SK-MEL-5 (cell line): ENCODE data around the gene SIRPA. TPM values are rescaled to one million over a fixed set of nuclear protein-coding genes. Genes with fewer than 3 reads are reported as not detected.

Experiments
- DNase-seq: peaks from one replicate; pipeline ENCODE4 v3.0.0-alpha.2; 2016; ENCODE audit warnings: low read depth, low spot score
- in situ Hi-C: cut with HindIII; loops from 2 replicates; pipeline ENCODE4 v1.10.0; 2016; ENCODE audit warnings: low sequenced_read_pairs, high pct_unique_total_duplicates, low pct_unique_long_range_greater_than_20kb
- total RNA-seq: library from RNA; depleted of rRNA; stranded (reverse); fragments of >200 nt; shearing (Covaris generic); gene quantifications from 2 replicates; pipeline ENCODE4 v1.2.3, GENCODE V29; 2014

SIRPA gene
- total RNA-seq, 1 experiment from 2014 or later, result 67.8 TPM

DNA sequence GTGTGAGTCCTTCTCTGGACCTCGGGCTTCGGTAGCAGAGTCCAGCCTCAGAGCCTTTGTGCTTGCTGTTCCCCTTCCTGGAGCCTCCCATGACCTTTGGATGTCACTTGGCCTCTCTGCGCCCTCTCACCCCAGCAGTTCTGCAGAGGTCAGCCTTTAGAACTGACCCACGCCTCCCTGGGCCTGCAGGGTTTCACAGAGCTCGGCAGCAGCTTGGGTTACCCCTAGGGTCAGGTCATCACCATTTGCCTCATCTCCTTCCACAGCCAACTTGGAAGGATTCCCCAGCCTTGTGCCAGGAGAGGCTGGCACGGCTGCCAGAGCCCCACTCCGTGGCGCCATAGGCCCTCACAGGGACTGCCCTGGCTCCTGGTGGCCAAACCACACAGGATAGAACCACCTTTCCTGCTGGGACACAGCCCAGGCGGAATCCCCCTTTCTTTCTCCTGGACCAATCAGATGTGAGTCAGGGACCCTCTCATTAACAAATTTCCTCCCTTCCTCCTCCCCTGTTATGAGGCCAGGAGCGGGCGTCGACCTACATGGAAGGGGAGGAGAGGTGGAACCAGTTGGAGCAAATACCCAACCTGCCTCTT, 13.9 kb upstream of the SIRPA start:
- no peak for DNase-seq
- in situ Hi-C loops, result no loop called here

DNA sequence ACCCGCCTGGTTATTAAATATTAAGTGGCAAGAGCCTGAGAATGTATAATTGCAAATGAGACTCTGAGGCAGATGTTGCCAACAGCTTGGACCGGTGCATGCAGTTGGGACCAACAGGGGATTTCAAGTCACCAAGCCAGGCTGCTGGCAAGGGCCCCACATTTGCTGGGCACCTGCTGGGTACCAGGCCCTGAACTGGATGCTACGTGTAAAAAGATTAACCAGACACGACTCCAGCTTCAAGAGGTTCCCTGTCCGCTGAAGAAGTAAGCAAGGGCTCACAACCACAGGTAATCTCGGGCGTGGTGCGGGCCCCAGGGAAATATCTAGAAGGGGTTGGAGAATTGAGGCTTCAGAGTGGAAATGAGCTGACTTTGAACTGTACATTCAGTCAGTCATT, 13.2 kb upstream of the SIRPA start:
- no peak for DNase-seq
- in situ Hi-C loops, result no loop called here

DNA sequence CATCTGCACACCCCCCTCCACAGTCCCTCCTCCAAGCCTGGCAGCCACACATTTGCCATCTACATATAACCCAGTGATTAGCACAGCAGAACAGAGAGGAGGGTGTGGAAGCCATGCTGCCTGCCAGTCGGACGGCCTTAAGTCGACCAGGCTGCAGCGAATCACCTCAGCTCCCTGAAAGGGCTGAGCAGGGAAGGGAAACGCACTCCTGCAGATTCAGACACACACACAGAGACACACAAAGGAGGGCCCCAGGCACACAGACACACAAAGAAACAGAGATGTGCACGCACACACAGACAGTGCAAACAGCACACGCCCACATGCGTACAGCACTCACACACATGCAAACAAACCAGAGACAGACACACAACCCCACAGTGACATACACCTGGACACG, 11.2 kb upstream of the SIRPA start:
- DNase-seq, result peak; percentile 47
- in situ Hi-C loops, result no loop called here

DNA sequence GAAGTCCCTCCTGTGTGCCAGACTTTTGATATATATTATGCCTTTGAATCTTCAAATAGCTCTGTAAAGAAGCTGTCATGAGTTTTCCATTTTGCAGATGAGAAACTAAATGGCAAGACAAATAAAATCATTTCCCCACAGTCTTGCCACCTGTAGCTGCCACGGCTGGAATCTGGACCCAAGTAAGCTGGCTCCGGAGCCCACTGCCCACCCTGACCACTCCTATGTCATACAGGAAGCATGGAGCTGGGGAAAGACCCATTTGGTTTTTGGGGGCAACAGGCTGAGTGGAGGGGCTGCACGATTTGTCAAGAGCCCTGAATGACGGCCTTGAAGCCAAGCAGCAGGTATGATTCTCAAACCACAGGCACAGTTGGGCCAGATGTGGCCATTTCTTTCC, 10.0 kb upstream of the SIRPA start:
- in situ Hi-C loops, result no loop called here
- DNase-seq, result no peak

DNA sequence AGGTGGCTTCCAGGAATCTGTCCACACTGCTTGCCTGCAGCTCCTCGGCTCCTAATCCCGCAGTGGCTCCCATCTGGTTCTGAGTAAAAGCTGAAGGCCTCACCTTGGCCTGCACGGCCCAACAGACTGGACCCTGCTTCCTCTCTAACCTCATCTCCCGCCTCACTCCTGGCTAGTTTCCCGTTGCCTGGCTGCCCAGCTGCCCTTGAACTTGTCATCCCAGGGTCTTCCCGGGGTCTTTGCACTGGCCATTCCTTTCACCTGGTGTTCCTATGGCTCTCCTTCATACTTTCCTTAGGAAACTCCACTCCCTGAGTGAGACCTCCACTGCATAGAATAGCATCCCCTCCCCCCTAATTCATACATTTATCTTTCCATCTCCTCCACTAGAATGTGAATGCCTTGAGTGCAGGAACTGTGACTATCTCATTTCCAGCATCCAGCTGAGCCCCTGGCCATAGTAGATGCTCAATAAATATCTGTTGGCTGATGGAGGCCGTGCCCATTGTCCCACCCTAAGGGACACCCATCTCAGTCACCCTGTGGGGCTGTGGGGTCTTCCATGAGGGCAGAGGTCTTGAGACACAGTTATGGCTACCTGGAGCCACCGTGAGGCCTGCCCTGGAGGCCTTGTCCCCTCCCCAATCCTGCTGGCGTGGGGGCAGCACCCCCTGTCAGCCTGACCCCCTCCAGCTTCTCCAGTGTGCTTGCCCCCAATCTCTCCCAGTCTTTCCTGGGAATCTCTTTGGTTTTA, 9.1 kb upstream of the SIRPA start:
- in situ Hi-C loops, result no loop called here
- DNase-seq, result peak; percentile 37

DNA sequence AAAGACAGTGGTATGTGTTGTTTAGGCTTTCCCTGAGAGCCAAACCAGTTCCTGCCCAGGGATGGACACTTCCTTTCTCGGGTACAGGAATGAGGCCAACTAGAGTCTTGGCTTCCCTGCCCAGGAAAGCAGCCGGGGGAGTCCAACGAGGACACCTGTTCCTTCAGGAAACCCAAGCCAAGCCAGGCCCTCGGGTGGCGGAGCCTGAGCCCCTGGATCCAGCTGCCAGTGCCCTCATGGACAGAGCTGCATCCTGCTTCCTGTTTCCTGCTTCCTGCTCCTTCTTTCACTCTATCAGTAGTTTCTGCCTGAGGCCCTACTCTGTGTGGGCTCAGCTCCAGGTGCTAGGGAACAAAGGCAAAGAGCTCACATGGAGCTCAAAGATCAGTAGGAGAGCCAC, 7.9 kb upstream of the SIRPA start:
- DNase-seq, result no peak
- in situ Hi-C loops, result no loop called here

DNA sequence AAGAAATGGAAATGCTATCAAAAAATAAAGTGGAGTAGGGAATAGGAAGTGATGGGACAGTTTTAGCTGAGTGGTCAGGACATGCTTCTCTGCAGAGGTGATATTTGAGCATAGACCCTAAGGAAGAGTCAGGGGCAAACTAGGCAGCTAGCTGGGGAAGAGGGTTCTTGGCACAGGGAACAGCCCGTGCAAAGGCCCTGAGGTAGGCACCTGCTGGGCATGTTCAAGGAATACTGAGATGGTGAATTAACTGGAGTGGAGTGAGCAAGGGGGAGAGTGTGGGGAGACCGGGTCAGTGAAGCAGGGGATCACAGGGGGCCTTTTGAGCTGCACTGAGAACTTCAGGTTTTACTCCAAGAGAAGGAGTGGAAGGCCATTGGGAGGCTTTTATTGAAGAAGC, 7.5 kb upstream of the SIRPA start:
- in situ Hi-C loops, result no loop called here

DNA sequence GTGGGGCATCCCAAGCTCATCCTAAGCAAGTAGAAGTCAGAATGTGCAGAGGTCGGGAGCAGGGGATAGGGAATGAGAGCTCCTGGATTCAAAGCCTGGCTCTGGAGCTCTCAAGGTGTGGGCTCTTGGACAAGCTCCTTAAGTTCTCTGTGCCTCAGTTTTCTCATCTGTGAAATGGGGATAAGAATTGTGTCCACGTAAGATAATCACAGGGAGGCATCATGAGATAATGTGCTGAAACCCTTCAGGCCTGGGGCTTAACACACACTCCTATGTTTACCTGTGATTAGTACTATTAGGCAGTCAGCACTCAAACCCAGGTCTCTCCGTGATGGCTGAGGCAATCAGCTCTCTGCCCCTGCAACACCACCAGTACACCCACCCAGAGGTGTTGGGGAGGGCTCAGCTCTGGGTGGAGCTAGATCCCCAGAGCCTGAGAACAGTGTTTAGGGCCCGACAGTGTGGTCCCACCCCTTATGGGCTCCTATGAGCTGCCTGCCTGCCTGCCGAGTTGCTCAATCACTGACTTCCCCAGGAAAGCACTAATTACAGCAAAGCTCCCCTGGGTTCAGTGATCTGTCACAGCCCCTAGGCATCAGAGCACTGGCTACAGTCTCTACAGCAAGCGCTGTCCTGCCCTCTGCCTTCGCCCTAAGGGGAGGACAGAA, 6.3 kb upstream of the SIRPA start:
- peak; percentile 43 for DNase-seq
- in situ Hi-C loops, result no loop called here

More for the DNA sequence above, 7.5 kb upstream of the SIRPA start:
- no peak for DNase-seq

DNA sequence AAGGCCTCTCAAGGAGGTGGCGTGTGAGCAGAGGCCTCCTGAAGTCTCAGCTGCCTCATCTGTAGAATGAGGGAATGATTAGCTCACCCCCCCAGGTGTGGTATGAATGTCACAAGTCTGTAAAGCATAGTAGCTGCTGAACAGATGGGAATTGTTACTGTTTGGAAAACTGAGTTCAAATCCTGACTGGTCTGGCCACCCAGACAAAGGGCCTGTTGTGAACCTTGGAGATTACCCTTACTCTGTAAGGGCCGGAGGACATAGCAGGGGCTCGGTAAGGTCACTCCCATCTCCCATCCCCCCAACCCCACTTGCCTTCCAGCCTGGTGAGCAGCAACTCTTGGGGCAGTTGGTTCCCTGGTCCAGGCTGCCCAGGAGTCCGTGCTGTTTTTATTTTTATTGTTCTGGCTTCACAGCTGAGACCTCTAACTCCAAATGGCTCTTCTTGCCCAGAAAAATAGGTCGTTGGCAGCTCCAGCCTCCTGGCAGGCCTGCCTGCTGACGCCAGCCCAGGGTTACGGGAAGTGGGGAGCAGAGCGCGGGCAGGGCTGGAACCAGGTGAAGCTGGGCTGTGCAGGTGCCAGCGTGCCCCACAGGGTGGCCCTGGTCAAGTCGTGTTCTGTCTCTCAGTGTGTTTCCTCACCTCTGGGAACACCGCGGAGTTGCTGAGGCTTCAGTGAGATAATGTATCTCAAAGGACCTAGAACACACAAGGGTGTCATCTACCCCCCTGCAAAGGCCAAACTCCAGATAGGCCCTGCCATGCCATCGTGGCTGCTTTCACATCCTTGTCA, 4.5 kb upstream of the SIRPA start:
- DNase-seq, result peak; percentile 98
- in situ Hi-C loops, result no loop called here

DNA sequence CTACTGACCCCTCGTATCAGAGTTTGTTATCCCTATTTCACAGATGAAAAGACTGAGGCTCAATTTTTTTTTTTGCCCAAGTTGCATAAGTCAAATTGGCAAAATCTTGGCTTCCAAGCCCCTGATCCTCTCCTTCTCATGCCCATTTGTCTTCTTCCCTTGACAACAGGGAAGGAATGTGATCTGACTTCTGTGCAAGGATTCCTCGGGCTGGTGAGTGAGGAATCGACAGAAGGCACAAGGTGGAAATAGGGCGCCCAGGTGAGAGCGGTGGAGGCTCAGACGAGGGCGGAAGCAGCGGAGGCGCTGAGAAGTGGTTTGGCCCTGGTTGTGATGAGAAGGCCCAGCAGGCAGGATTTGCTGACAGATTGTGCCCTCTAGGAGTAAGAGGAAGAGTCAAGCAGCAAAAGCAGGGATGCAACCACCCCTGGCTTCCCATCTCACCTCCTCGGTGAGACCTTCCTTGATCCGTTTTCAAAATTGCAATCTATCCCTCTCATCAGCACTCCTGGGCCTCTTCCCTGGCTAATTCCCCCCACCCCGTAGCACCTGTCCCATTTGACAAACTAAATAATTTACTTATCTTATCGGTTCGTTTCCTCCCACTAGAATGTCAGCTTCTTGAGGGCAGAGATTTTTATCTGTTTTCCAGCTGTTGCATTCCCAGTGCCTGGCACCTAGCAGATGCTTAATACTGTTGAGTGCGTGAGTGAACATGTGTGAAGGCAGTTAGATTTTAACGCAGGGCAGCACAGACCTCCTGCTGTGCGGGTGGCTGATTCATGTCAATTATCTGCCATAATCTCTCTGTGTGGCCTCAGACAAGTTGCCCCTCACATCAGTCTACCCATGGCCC, 3.7 kb upstream of the SIRPA start:
- no peak for DNase-seq
- in situ Hi-C loops, result no loop called here

DNA sequence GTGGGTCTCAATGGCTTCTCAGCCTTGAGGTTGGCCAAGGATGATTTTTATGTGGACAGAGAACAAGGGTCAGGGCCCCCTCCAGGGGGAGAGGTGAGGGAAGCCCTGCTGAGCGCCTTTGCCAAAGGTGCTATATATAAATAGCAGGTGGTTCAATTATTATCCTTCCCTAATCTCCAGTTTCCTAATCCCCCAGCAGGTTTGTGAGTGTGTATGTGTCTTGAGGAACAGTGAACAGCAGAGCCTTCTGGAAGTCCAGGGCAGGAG, 3.2 kb upstream of the SIRPA start:
- in situ Hi-C loops, result no loop called here
- no peak for DNase-seq

DNA sequence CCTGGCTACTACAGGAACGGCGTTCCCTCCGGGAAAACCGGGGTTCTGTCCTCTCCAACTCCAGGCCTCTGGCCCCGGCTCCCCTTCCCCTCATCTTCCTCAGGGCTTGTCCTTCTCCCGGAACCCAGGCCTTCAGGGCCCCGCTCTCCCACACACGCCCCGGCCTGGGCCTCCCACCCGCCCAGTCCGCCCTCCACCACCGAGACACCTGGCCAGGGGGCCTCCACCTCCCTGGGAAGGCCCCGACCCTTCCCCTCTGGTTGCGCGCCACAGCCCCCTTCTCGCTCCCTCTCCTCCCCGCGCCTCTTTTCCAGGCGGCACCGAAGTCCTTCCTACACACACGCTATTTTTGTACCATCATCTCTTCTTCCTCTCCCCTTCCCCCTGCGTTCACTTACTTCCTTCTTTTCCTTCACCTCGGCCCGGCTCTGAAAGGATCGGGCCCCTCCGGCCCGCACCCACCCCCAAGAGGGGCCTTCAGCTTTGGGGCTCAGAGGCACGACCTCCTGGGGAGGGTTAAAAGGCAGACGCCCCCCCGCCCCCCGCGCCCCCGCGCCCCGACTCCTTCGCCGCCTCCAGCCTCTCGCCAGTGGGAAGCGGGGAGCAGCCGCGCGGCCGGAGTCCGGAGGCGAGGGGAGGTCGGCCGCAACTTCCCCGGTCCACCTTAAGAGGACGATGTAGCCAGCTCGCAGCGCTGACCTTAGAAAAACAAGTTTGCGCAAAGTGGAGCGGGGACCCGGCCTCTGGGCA, 1.3 kb upstream of the SIRPA start:
- no peak for DNase-seq
- in situ Hi-C loops, result no loop called here

DNA sequence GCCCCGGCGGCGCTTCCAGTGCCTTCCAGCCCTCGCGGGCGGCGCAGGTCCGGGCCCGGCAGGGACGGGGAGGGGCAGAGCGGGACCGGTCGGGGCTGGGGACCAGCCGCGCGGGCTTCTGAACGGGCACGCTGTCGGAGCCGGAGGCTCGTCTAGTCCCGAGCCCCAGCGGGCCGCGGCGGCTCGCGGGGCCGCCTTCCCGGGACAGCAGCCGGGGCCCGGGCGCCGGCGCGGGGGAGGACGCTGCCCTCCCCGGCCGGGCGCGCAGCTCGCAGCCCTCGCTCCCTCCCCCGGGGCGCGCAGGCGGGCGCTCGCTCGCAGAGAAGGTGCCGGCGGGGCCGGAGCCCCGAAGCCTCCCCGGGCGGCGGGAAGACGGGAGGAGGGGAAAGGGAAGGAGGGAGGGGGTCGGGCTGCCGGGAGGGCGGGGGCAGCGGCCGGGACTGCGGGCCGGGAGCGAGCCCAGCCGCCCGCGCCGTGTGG, 696 bp upstream of the SIRPA start:
- in situ Hi-C loops, result no loop called here
- DNase-seq, result no peak

DNA sequence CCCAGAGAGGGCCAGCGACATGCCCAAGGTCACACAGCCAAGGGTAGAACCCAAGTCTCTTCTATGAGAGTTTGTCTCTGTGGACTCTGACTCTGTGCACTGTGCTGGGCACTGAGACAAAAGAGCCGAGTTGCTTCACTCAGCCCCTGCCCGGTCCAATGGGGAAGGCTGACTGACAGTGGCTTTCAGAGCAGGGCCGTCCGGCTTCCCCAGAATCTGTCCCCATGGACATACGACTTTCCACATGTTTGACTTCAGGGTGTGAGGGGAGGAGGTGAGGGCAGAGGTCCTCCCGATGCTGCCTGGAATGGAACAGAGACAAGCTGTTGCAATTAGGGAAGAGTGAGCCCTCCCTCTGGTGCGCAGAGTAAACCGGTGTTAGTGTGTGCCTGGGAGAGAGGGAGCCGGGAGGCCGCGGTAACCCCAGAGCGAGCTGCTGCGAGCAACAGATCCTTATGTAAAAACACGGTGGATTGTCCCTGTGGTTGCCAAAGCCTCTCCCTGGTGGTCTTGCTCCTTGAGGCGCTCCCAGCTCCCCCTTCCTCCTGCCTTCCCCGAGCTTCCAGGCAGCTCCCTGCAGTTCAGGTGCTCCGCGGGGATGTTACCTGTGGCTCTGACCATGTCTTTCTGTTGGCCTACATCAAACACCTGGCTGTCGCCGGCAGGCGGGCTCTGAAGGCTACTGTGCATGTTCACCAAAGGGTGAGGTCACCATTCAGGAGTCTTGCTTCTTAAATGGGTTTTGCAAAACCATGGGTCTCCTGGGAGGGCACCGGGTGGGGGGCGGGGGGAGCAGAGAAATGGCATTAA, 672 bp downstream of the SIRPA start:
- peak; percentile 76 for DNase-seq
- in situ Hi-C loops, result no loop called here

DNA sequence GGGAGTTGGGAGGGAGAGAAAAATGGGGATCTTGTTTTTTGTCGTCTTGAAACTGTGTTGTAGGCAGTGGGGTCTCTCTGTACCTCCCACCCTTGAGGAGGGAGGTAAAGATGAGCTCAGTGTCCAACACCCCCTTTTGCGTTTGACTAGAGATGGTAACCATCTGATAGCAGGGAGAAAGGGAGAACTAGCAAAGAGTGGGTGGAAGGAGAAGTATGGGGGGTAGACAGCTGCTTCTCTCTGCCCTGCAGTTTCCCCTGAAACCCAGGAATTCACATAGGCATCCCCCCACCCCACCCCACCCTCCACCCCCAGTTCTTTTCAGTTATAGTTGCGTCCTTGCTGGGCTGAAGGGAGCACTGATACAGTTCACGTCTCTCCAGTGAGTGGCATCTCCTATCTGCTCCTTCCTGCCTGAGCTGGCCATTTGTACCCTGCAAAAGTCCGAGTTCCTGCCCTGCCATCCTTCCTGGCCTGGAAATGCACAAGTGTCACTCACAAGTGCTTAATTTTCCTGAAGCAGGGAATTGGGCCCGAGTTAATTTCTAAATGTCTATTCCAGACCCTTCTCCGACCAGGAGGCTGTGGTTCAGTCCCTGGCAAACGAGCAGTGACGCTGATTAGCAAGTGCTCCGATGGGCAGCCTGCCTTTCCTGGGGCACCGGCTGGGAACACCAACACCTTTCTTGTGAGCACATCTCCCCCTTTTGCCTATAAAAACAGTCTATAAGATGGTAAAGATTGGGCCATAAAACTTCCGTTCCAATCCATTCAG, 1.5 kb downstream of the SIRPA start:
- DNase-seq, result peak; percentile 42

More for the DNA sequence above, 1.5 kb downstream of the SIRPA start:
- in situ Hi-C loops, result no loop called here
